GM12865 (cell line): Measurements from ENCODE around the gene YIPF5.
A peak's percentile ranks its signal among the peaks of the same experiment; 100 is the strongest.

Experiments
- DNase-seq: peaks from one replicate; pipeline ENCODE4 v3.0.0; 2010; ENCODE audit warnings: low read depth
- H3K4me3 ChIP-seq: 2 replicates; pipeline ENCODE4 v1.5.1; 2011; ENCODE audit warnings: mild to moderate bottlenecking, low read depth, low read length, control low read depth
- TF ChIP-seq, protein P1 (sequence below): IDR thresholded peaks from 2 replicates; pipeline ENCODE4 v1.5.1; 2011; ENCODE audit warnings: low read length, control low read depth, low read depth, inconsistent platforms; ENCODE audit not compliant: insufficient read depth; ENCODE audit errors: missing control alignments

Gene YIPF5

DNA sequence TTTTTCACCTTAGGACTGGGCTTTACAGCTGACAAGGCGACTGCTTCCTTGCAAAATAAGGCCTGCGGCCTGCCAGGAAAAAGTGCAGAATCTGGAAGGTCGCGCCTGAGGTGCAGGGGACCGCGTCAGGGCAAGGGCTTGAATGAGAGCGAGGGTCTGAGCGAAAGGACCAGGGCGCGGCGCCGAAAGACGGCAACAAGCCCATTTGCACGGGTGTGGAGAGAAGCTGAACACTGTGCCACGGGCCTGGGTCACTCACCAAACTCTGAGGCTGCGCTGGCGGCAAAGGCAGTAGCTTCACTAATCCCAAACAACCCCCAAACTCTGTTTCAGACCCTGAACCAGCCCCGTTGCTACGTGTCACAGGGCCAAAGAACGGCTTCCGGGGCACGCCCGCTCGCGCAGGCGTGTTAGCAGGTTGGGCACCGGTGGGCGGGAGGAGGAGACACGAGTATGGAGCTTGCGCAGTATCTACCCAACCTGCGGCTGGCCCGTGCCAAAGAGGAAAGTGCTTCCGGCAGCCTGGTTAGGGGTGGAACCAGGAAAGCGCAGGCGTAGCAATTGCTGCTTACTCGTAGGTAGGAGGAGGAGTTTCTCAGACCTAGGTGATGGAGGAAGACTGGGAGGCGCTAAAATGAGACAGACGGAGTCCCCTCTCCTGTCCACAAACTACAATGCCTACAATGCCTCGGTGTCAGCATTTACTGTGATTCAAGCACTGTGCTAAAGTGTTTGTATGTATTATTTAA lies at the start of gene YIPF5, which contains the start of gene KCTD16:
TSS of gene YIPF5 (minus strand) at position 384 of the 749 bp plus-strand sequence. CDS start 704 bp downstream, outside the sequence.
TSS of gene KCTD16 (plus strand) at position 598 of the 749 bp plus-strand sequence.
- TF ChIP-seq, protein P1, sequence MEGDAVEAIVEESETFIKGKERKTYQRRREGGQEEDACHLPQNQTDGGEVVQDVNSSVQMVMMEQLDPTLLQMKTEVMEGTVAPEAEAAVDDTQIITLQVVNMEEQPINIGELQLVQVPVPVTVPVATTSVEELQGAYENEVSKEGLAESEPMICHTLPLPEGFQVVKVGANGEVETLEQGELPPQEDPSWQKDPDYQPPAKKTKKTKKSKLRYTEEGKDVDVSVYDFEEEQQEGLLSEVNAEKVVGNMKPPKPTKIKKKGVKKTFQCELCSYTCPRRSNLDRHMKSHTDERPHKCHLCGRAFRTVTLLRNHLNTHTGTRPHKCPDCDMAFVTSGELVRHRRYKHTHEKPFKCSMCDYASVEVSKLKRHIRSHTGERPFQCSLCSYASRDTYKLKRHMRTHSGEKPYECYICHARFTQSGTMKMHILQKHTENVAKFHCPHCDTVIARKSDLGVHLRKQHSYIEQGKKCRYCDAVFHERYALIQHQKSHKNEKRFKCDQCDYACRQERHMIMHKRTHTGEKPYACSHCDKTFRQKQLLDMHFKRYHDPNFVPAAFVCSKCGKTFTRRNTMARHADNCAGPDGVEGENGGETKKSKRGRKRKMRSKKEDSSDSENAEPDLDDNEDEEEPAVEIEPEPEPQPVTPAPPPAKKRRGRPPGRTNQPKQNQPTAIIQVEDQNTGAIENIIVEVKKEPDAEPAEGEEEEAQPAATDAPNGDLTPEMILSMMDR, result no peak
- DNase-seq, result peak; percentile 98
- peak within 1 kb of the TSS; percentile 85 for H3K4me3 ChIP-seq

- DNase-seq, result no peak
- TF ChIP-seq, protein P1, result no peak
- H3K4me3 ChIP-seq, result no peak overlapping the region
Observed at GRCh38 chr5:144219869-144220268, 49.4 kb upstream of the YIPF5 start.

- TF ChIP-seq, protein P1, result no peak
- H3K4me3 ChIP-seq, result no peak overlapping the region
- no peak for DNase-seq
Observed at GRCh38 chr5:144210655-144211054, 40.2 kb upstream of the YIPF5 start.

- TF ChIP-seq, protein P1, result no peak
- no peak for DNase-seq
- H3K4me3 ChIP-seq, result no peak overlapping the region
Observed at GRCh38 chr5:144209361-144209760, 38.9 kb upstream of the YIPF5 start.

DNA sequence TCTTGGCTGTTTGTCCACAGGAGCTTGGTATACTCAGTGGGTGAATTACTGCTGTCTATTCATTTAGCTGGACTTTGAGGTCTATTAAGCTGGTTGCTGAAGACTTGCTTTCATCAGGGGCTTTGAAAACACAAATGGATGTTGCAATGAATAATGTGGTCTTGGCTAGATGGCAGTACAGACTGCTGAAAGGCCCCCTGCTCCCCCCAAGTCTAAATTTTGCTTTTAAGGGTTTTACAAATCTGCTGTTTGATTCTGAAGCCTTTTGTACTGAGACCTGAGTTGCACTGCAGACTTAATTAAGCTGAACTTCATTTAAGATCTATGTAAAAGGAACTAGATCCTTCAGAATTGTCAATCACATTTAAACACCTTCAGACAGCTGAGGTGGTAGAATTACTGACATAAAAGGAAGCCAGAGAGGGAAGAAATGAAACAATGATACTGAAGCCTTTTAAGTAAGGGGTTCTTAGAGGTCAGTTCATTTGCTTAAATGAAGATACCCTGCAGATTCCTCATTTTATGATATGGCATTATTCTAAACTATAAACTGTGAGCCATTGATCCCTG lies 37.5 kb upstream of the YIPF5 start:
- DNase-seq, result no peak
- no peak overlapping the region for H3K4me3 ChIP-seq
- TF ChIP-seq, protein P1, result no peak

- no peak for DNase-seq
- H3K4me3 ChIP-seq, result no peak overlapping the region
- TF ChIP-seq, protein P1, result no peak
Observed at GRCh38 chr5:144206141-144206540, 35.7 kb upstream of the YIPF5 start.
